Myocyte (in vitro differentiated cells): ENCODE results near the gene BSN. TPM values are rescaled to one million over a fixed set of nuclear protein-coding genes. Genes with fewer than 3 reads are reported as not detected.
A peak's percentile ranks its signal among the peaks of the same experiment; 100 is the strongest.

Experiments used
- DNase-seq: peaks from one replicate; pipeline ENCODE4 v3.0.0-alpha.2; 2012; ENCODE audit warnings: low read depth
- polyA plus RNA-seq: library from polyadenylated mRNA; unstranded; fragments of >200 nt; gene quantifications from one replicate; pipeline ENCODE4 v1.2.1, GENCODE V29; 2012; ENCODE audit warnings: missing spikeins
- total RNA-seq: library from RNA; depleted of rRNA; stranded (reverse); fragments of >200 nt; gene quantifications from 2 replicates; pipeline ENCODE4 v1.2.3, GENCODE V29; 2014

BSN gene, protein sequence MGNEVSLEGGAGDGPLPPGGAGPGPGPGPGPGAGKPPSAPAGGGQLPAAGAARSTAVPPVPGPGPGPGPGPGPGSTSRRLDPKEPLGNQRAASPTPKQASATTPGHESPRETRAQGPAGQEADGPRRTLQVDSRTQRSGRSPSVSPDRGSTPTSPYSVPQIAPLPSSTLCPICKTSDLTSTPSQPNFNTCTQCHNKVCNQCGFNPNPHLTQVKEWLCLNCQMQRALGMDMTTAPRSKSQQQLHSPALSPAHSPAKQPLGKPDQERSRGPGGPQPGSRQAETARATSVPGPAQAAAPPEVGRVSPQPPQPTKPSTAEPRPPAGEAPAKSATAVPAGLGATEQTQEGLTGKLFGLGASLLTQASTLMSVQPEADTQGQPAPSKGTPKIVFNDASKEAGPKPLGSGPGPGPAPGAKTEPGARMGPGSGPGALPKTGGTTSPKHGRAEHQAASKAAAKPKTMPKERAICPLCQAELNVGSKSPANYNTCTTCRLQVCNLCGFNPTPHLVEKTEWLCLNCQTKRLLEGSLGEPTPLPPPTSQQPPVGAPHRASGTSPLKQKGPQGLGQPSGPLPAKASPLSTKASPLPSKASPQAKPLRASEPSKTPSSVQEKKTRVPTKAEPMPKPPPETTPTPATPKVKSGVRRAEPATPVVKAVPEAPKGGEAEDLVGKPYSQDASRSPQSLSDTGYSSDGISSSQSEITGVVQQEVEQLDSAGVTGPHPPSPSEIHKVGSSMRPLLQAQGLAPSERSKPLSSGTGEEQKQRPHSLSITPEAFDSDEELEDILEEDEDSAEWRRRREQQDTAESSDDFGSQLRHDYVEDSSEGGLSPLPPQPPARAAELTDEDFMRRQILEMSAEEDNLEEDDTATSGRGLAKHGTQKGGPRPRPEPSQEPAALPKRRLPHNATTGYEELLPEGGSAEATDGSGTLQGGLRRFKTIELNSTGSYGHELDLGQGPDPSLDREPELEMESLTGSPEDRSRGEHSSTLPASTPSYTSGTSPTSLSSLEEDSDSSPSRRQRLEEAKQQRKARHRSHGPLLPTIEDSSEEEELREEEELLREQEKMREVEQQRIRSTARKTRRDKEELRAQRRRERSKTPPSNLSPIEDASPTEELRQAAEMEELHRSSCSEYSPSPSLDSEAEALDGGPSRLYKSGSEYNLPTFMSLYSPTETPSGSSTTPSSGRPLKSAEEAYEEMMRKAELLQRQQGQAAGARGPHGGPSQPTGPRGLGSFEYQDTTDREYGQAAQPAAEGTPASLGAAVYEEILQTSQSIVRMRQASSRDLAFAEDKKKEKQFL (N-terminal part only)
- total RNA-seq: 0.31 and 0.45 TPM in 2 replicates
- 0.24 TPM for polyA plus RNA-seq

DNA sequence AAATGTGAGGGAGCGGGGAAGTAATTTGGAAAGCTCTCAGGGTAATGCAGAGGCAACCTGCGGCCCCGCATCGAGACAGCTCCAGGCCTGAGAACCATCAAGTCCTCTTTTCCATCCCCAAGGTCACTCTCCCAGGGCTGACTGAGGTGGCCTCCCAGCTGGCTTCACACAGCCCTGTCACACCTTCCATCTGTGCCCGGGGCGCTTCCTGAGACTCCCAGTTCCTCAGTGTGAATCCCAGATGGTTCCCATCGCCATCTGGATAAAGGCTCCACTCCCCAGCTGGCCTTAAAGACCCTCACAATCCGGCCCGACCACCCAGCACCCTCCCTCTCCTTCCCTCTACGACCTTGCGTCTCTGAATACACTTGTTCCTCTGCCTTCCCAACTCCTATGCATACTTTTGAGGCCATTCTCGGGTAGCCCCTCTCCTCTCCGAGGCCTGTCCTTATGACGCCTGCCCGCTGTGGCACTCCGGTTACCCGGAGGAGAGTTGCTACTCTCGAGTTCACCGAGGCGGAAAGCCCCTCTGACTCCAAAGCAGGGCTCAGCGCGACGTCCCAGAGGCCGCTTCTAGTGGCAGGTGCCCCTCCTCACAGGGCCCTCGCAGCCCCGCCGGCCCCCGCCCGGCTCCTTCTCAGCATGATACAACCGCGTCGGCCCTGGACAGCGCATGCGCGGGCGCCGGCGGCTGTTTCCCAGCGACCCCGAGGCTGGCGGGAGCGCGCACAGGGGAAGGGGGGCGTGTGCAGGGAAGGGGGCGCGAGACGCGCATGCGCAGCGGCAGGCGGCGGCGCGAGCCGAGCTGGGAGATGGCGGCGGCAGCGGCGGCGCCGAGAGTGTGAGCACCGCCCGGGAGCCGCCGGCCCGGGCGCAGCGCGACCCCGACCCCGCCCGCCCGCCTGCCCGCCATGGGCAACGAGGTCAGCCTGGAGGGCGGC is at the start of gene BSN:
Gene BSN, plus strand, starts transcription at position 786 of the 941 bp plus-strand sequence. Its CDS starts 126 bp downstream, at position 912.
- peak; percentile 92 for DNase-seq

DNA sequence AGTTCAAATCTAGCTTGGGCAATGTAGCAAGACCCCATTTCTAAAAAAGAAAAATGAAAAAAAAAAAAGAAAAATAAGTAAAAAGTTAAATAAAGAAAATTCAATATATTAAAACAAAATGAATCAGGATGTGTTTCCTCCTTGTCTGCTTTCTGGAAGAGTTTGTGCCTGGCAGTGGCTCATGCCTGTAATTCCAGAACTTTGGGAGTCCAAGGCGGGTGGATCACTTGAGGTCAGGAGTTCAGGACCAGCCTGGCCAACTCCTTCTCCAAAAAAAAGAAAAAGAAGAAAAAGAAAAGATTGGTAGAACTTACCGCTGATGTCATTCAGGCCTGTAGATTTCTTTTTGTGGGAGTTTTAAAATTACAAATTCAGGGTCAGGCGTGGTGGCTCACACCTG is 47.4 kb upstream of the BSN start:
- no peak for DNase-seq

DNA sequence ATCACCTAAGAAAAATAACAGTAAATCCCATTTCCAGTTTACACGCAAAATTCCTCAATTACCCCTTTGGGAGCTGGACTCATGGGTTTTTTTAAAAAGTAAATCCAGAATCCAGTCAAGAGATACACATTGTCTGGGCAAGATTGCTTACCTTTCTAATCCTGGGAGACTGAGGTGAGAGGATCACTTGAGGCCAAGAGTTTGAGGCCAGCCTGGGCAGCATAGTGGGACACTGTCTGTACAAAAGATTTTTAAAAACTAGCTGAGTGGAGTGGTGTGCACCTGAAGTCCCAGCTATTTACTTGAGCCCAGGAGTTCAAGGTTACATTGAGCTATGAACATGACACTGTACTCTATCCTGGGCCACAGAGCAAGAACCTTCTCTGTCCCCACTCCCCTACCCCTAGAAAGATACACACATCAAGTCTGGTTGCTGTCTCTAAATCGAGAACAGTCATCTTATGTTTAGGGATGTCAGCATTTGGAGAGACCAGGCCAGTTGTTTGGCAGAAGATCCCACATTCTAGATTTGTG is 45.2 kb upstream of the BSN start:
- no peak for DNase-seq

DNA sequence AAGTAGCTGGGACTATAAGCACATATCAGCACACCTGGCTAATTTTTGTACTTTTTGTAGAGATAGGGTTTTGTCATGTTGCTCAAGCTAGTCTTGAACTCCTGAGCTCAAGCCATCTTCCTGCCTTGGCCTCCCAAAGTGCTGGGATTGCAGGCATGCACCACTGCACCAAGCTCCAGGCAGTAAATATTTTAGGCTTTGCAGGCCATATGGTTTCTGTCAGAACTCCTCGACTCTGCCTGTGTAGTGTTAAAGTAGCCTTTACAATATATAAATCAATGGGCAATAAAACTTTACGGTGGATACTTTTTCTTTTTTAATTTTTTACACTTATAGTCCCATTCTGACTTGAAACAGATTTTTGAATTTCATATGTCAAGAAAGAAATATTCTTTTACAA is 42.6 kb upstream of the BSN start:
- no peak for DNase-seq

DNA sequence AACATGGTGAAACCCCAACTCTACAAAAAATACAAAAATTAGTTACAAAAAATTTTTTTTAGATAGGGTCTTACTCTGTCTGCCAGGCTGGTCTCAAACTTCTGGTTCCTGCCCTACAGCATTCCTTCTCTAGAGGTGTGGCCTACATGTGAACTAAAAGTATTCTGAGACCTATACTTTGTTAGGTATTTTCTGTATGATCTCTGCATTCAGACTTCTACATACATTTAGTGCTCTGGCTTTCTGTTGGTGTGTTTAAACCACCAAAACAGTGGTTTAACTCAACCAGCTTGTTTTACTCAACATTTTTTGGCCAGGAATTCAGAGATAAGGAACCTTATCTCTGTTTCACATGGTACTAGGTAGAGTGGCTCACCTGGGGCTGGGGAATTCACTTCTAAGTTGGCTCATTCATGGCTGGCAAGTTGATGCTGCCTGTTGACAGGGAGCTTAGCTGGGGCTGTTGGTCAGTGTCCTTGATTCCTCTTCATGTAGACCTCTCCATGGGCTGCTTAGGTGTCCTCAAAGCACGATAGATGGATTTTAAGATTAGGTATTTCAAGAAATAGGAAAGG is 41.4 kb upstream of the BSN start:
- DNase-seq: no peak

DNA sequence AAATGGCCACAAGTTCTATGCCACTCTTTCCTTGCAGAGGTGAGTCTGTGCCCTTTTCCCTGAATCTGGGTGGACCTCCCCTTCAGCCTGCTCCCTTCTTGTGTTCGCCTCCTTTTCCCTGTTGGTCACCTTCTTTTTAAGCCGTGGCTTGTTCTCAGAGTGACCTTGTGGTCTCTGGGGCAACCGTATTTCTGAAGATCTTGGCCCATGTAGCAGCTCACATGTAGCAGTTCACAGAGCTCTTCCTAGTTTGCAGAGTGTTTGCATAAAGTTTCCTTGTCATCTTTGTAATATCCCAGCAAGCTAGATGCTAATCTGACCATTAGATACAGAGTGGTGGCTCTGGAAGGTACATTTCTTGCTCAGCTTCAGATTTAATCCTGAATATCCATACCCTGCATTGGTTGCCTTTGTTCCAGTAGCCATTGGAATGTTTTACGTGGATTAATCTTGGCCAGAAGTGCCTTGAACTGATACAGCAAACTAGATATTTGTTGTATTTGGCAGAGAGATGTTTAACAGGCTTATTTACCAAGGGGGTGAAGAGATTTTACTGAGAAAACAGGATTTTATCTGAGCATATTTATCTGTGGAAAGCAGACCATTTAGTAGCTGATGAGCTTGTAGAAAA is 40.7 kb upstream of the BSN start:
- no peak for DNase-seq

DNA sequence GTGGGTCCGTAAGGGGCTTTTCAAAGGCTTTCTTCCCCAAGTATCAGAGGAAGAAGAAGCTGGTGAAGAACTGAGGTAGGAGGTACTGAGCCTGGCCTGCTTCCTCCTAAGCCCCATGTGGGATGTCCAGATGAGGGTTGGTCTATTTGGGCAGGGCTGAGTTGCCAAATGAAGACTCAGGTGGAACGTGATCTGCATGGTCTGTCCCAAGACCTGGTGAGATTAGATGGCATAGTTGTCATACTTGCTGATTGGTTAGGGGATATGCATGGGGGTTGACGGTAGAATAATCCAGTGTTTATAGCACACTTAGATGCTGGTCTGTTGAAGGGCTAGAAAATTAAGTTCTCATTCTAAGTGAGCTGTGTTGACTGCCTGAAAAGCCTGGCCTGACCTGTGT is 36.3 kb upstream of the BSN start:
- no peak for DNase-seq

DNA sequence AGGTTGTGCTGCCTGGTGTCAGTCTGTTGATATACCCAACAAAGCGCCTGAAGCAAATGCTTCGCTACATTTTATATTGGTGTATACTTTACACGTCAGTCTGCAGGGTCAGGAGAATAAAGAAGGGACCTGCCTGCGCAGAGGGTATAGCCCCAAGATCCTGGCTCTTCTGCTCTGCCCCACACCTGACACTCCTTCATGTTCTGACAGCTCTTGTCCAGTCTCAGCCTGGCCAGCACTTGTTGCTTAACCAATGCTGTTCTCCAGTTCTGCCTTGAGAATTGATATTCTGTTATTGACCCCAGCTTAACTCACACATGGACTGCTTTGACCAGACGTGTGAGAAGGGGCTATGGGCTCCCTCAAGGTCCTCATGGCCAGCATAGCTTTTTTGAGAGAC is 35.8 kb upstream of the BSN start:
- no peak for DNase-seq

DNA sequence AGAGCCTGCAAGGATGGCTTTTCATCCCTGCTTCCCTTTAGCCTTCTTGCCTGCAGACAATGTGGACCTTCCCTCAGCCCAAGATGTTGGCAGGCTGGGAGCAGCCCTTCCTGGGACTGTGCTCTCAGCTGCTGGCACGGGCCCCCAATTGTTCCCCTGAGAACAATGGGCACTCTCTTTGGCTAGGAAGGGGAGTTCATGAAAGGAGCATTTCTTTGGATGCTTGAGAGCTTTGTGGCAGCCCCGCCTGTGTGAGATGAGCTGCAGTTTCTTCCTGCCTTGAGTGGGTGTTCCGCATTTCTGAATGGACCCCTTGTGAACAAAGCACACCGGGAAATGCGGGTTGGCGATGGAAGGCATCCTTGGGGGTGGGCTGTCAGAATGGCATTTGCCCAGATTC is 35.0 kb upstream of the BSN start:
- peak; percentile 38 for DNase-seq

DNA sequence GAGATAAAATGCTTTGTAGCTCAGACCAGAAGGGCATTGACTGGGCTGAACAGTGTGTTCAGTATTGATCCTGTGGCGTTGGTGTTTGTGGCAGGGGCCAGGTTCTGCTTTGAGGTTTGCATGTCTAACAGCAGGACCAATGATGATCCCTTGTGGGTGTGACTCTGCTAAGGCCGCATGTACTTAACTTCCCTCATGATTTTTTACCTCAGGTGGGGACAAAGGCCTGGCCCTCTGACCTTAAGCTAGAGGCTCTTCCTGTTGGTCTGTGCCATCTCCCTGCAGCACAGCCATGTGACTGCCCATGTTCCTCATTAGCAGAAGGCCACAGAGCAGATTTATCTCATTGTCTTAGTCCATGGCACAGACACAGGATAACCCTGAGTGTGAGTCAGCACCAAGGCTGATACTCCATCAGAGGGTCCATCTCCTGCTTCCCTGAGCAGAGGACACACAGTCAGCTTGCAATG is 34.3 kb upstream of the BSN start:
- no peak for DNase-seq

DNA sequence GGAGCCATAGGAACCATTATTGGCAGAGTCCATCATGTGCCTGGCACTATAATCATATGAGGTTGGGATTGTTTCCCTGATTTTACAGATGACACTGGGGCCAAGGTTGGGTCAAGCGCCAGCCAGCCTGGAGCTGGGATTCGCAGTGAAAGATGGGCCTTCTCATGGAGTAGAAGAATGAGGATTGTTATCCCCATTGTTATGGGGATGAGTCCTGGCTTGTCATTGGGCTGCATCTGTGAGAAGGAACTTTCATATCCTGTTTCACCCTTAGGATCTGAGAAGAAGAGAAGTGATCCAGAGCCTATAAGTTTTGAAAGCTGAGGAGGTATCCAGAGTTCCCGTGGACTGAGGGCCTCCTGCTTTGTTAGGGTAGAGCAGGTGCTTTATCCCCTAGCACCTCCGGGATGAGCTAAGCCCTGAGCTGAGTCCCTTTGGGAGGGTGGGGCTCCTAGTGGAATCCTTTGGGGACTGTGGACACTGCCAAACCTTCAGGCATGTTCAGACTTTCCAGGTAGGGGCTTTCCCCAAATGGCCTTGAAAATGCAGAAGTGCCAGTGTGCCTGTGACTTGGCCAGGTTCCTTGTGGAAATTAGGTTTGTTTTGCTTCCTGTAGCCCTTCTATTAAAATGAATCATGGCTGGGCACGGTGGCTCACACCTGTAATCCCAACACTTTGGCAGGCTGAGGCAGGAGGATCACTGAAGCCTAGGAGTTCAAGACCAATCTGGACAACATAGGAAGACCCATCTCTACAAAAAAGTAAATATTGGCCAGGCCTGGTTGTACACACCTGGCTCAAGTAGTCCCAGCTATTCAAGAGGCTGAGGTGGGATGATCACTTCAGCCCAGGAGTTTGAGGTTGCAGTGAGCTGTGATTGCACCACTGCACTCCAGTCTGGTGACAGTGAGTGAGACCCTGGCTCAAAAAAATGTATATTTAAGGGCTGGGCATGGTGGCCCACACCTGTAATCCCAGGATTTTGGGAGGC is 30.2 kb upstream of the BSN start:
- no peak for DNase-seq

DNA sequence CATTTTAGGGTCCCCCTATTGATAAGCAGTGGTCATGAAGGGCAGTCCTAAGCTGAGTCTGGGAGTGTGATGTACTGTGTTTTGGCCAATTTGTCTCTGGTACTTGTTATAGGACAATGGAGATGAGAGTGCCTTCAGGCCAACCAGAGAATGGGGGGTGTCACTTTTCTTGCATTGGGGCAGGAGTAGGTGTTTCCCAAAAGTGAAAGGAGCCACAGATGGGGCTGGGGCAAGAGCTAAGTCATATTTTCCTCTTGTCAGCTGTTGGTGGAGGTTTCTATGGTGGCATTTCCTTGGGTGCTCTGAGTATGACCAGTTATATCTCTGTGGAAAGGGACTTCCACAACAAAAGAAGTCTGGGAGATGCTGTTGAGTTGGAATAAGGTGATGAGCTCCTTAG is 24.7 kb upstream of the BSN start:
- no peak for DNase-seq

DNA sequence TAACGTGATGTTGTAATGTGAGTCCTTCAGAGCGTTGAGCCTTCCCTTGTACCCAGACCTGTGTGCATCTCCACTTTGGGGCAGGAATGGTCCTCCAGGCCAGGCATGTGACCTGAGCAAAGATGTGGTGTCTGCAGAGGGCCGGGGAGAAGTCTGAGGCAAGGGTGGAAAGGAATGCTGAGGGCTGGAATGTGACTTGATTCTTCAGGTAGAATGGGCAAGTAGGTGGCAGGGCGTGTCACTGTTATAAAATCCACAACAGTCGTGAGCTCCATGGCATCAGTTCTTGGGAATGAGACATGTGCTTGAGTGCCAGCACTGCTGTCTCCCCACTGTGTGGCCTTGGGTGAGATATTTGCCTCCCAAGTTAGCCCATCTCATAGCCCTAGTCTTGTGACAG is 24.0 kb upstream of the BSN start:
- no peak for DNase-seq

DNA sequence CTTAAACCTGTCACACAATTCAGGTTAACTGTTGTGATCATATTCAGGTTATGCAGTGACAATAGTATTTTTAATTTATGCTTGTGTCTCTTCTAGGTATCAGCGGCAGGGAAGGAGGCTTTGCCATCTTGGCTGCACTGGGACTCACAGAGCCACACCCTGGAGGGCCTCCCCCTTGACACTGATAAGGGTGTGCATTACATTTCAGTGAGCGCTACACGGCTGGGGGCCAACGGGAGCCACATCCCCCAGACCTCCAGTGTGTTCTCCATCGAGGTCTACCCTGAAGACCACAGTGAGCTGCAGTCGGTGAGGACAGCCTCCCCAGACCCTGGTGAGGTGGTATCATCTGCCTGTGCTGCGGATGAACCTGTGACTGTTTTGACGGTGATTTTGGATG is 23.6 kb upstream of the BSN start:
- no peak for DNase-seq

DNA sequence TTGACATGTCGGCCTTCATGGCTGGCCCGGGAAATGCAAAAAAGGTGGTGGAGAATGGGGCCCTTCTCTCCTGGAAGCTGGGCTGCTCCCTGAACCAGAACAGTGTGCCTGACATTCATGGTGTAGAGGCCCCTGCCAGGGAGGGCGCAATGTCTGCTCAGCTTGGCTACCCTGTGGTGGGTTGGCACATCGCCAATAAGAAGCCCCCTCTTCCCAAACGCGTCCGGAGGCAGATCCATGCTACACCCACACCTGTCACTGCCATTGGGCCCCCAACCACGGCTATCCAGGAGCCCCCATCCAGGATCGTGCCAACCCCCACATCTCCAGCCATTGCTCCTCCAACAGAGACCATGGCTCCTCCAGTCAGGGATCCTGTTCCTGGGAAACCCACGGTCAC is 23.1 kb upstream of the BSN start:
- no peak for DNase-seq

DNA sequence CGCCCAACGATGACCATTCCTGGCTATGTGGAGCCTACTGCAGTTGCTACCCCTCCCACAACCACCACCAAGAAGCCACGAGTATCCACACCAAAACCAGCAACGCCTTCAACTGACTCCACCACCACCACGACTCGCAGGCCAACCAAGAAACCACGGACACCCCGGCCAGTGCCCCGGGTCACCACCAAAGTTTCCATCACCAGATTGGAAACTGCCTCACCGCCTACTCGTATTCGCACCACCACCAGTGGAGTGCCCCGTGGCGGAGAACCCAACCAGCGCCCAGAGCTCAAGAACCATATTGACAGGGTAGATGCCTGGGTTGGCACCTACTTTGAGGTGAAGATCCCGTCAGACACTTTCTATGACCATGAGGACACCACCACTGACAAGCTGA is 22.6 kb upstream of the BSN start:
- no peak for DNase-seq

DNA sequence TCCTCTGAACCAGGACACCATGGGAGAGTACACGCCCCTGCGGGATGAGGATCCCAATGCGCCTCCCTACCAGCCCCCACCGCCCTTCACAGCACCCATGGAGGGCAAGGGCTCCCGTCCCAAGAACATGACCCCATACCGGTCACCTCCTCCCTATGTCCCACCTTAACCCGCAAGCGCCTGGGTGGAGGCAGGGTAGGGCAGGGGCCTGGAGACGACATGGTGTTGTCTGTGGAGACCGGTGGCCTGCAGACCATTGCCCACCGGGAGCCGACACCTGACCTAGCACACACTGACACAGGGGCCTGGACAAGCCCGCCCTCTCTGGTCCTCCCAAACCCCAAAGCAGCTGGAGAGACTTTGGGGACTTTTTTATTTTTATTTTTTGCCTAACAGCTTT is 21.2 kb upstream of the BSN start:
- no peak for DNase-seq
